HEK293T (cell line): ENCODE measurements around the gene MIR17HG.

Experiments
- CTBP1 ChIP-seq: fragments of 450-650 bp; IDR thresholded peaks from 2 replicates; pipeline ENCODE4 v1.6.1; 2016; ENCODE audit warnings: borderline replicate concordance
- ELF4 ChIP-seq: fragments of 450-650 bp; IDR thresholded peaks from 2 replicates; pipeline ENCODE4 v1.6.1; 2017; ENCODE audit warnings: antibody characterized with exemption
- FOXK2 ChIP-seq: fragments of 450-650 bp; IDR thresholded peaks from 2 replicates; pipeline ENCODE4 v1.6.1; 2016; ENCODE audit warnings: mild to moderate bottlenecking
- HDGF ChIP-seq: fragments of 450-650 bp; IDR thresholded peaks from 2 replicates; pipeline ENCODE4 v1.6.1; 2017; ENCODE audit warnings: antibody characterized with exemption, borderline replicate concordance
- L3MBTL2 ChIP-seq: fragments of 450-650 bp; conservative IDR thresholded peaks from 2 replicates; pipeline ENCODE4 v1.6.1; 2016; ENCODE audit warnings: mild to moderate bottlenecking
- SP1 ChIP-seq: fragments of 450-650 bp; IDR thresholded peaks from 2 replicates; pipeline ENCODE4 v1.6.1; 2017
- SUZ12 ChIP-seq: fragments of 450-650 bp; IDR thresholded peaks from 2 replicates; pipeline ENCODE4 v1.6.1; 2016; ENCODE audit warnings: mild to moderate bottlenecking
- ZNF384 ChIP-seq: fragments of 450-650 bp; IDR thresholded peaks from 2 replicates; pipeline ENCODE4 v1.6.1; 2016

DNA sequence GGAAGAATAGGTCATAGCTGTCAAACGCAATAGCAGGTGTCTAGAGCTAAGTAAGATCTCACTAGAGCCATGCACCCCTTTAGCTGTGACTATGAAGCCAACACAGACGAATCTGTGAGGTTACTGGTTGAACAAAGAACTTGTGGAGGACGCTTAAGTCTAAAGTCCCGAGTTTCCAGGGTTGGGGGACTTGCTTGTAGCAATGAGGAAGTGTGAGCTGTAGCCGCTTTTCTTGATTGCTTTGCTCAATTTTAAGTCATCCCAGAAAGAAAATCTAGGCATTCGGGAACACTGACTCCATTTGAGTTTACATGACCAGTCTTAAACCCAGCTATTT is 52.5 kb downstream of the MIR17HG start:
- TF ChIP-seq HDGF = no peak
- TF ChIP-seq ZNF384 = no peak
- TF ChIP-seq FOXK2 = no peak
- no peak for TF ChIP-seq L3MBTL2
- no peak for TF ChIP-seq SUZ12
- no peak for TF ChIP-seq SP1
- no peak for TF ChIP-seq CTBP1
- no peak for TF ChIP-seq ELF4
